Gastrocnemius medialis (tissue), 4 donors: Measurements from ENCODE around the gene NEURL4.

Experiments
- CTCF ChIP-seq, 5 experiments: fragments of 450-650 bp in 3 of 5; fragments of 200-600 bp in 2 of 5; sonication (generic) in 2 of 5; IDR thresholded peaks in 4 of 5; conservative IDR thresholded peaks in 1 of 5; 1 replicate in 4 of 5; 2 replicates in 1 of 5; pipeline ENCODE4 v1.5.1; 2016 to 2019; ENCODE audit warnings: antibody characterized with exemption in 5 of 5, mild to moderate bottlenecking in 3 of 5, moderate library complexity in 3 of 5
- POLR2A ChIP-seq, 2 donors: fragments of 450-650 bp; IDR thresholded peaks; one replicate each; pipeline ENCODE4 v1.6.1; 2017; ENCODE audit warnings: antibody characterized with exemption in 2 of 2, mild to moderate bottlenecking in 2 of 2, moderate library complexity in 2 of 2

DNA sequence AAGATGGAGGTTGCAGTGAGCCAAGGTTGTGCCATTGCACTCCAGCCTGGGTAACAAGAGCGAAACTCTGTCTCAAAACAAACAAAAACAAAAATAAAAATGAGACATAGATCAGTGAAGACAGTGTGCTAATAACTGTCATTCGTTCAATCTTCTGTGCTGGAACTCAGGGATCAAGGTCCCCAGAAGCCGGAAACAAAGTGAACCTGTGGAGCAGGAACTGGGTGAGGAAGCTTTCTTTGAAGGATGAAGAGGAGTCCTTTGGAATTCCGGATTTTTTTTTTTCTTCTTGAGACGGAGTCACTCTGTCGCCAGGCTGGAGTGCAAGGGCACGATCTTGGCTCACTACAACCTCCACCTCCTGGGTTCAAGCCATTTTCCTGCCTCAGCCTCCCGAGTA lies 49.7 kb downstream of the NEURL4 start:
- TF ChIP-seq POLR2A (IDR thresholded peaks at IDR 0.05) (no peak), CTCF (IDR thresholded peaks at IDR 0.05 in 4 of 5, conservative IDR thresholded peaks at IDR 0.05 in 1 of 5) (no peak)
